CD4-positive, alpha-beta T cell treated with Interleukin-6 for 4 hours (primary cell): ENCODE measurements around the gene TXNDC2.
"Not testable (repeated sequence)": the region's sequence is repeated elsewhere in the genome, so short reads cannot be mapped to it uniquely, and the experiment has no call there.

Experiments
- DNase-seq: peaks from one replicate; pipeline ENCODE4 v3.0.0-alpha.2; 2020; ENCODE audit warnings: mixed read lengths

The TXNDC2 gene

GRCh38 chr18:9885170-9886004 lies at the start of gene TXNDC2:
TSS of gene TXNDC2 (plus strand) at chr18:9885973. CDS start at chr18:9886681, 708 bp downstream.
- DNase-seq = no peak

- DNase-seq = no peak
These were observed 47.5 kb upstream of the TXNDC2 start for GRCh38 chr18:9838144-9838877.

GRCh38 chr18:9839211-9839610 lies 46.6 kb upstream of the TXNDC2 start:
- DNase-seq = no peak

GRCh38 chr18:9839853-9840252 lies 45.9 kb upstream of the TXNDC2 start:
- no peak for DNase-seq

GRCh38 chr18:9841752-9842151 lies 44.0 kb upstream of the TXNDC2 start:
- DNase-seq = no peak

- no peak for DNase-seq
These were observed 43.3 kb upstream of the TXNDC2 start for GRCh38 chr18:9842448-9842847.

- DNase-seq = no peak
These were observed 40.5 kb upstream of the TXNDC2 start for GRCh38 chr18:9845256-9845655.

GRCh38 chr18:9846162-9846925 lies 39.4 kb upstream of the TXNDC2 start:
- DNase-seq = no peak

GRCh38 chr18:9848170-9848879 lies 37.4 kb upstream of the TXNDC2 start:
- DNase-seq = no peak

- no peak for DNase-seq
These were observed 36.1 kb upstream of the TXNDC2 start for GRCh38 chr18:9849407-9850283.

GRCh38 chr18:9850309-9850708 lies 35.5 kb upstream of the TXNDC2 start:
- DNase-seq = no peak

GRCh38 chr18:9851511-9851910 lies 34.3 kb upstream of the TXNDC2 start:
- DNase-seq = no peak

GRCh38 chr18:9852266-9853081 lies 33.3 kb upstream of the TXNDC2 start:
- no peak for DNase-seq

- DNase-seq = no peak
These were observed 30.7 kb upstream of the TXNDC2 start for GRCh38 chr18:9854801-9855676.

GRCh38 chr18:9855681-9856080 lies 30.1 kb upstream of the TXNDC2 start:
- no peak for DNase-seq

GRCh38 chr18:9856092-9856491 lies 29.7 kb upstream of the TXNDC2 start:
- no peak for DNase-seq

- not testable (repeated sequence) for DNase-seq
These were observed 28.2 kb upstream of the TXNDC2 start for GRCh38 chr18:9857479-9857998.

GRCh38 chr18:9858642-9859041 lies 27.1 kb upstream of the TXNDC2 start:
- DNase-seq = no peak

- no peak for DNase-seq
These were observed 26.5 kb upstream of the TXNDC2 start for GRCh38 chr18:9859232-9859631.
